ENCODE measurements around the gene GTPBP4. TPM values are rescaled to one million over a fixed set of nuclear protein-coding genes. Genes with fewer than 3 reads are reported as not detected.
A peak's percentile ranks its signal among the peaks of the same experiment; 100 is the strongest.

The GTPBP4 gene
- total RNA-seq, 4 donors from 2014 or later = 18.3 to 39.1 (median 27.4) TPM

GRCh38 chr10:1054684-1055083 is 66.5 kb downstream of the GTPBP4 start:
- TF ChIP-seq EP300 (IDR thresholded peaks at IDR 0.05) (no peak), POLR2AphosphoS5 (IDR thresholded peaks at IDR 0.05) (no peak), POLR2A (IDR thresholded peaks at IDR 0.05; ENCODE audit: low read depth) (no peak), CTCF (IDR thresholded peaks at IDR 0.05) (no peak)
- Histone ChIP-seq H3K4me1 (peaks cover 49 to 67% (median 60%) of the 10 kb centered on the region in 4 donors), H3K9me3 (no peaks in the 10 kb centered on the region), H3K36me3 (peaks cover 0 to 37% (median 23%) of the 10 kb centered on the region in 4 donors), H3K27ac (replicated peaks in 1 of 4) (peak overlapping the region in 1 of 4 donors; percentile 100), H3K27me3 (no peaks in the 10 kb centered on the region), H3K4me3 (peak overlapping the region in 3 of 4 donors; percentile 94 to 97 (median 96))
- intact Hi-C loops (cut with DNase I) = loop anchor here (10.0 kb wide), 1 partner anchor 120 kb away; the partner anchor contains the start of gene LARP4B
- no peak for DNase-seq (ENCODE audit: extremely low spot score)
- WGBS = 62% methylated on average over 6 of the region's 6 CpGs

- H3K27me3 ChIP-seq = no peaks in the 10 kb centered on the region
- H3K4me3 ChIP-seq = peak within 1 kb of the TSS; percentile 94 to 97 (median 95)
- peaks cover 0 to 33% (median 21%) of the 10 kb centered on the region in 4 donors for H3K36me3 ChIP-seq
- TF ChIP-seq CTCF (IDR thresholded peaks at IDR 0.05) = no peak
- peak; percentile 81 for TF ChIP-seq POLR2A (IDR thresholded peaks at IDR 0.05; ENCODE audit: low read depth)
- no peak for TF ChIP-seq EP300 (IDR thresholded peaks at IDR 0.05)
- peak; percentile 89 to 94 for TF ChIP-seq POLR2AphosphoS5 (IDR thresholded peaks at IDR 0.05)
- no peaks in the 10 kb centered on the region for H3K9me3 ChIP-seq
- DNase-seq (ENCODE audit: extremely low spot score) = no peak
- WGBS = 2% methylated on average over 12 of the region's 87 CpGs
- peaks cover 31 to 57% (median 45%) of the 10 kb centered on the region in 4 donors for H3K4me1 ChIP-seq
- peak within 1 kb of the TSS; percentile 99 to 100 (median 99) for H3K27ac ChIP-seq (replicated peaks in 1 of 4)
- intact Hi-C loops (cut with DNase I) = loop anchor here (2.0 to 10.0 kb wide), 2 partner anchors 68 to 122 kb away; partner anchors contain the start of genes GTPBP4 and LARP4B
Observed at GRCh38 chr10:1056326-1057105, 68.3 kb downstream of the GTPBP4 start, which contains the start of gene WDR37. Gene WDR37, plus strand, starts transcription at chr10:1056385. Its CDS starts 15,771 bp downstream, at chr10:1072156.

- TF ChIP-seq EP300 (IDR thresholded peaks at IDR 0.05) (no peak), CTCF (IDR thresholded peaks at IDR 0.05) (no peak), POLR2AphosphoS5 (IDR thresholded peaks at IDR 0.05) (no peak)
- H3K27me3 ChIP-seq = no peaks in the 10 kb centered on the region
- intact Hi-C loops (cut with DNase I) = loop anchor here (2.0 to 10.0 kb wide), 2 partner anchors 68 to 122 kb away; partner anchors contain the start of genes GTPBP4 and LARP4B
- no peaks in the 10 kb centered on the region for H3K9me3 ChIP-seq
- 2% methylated on average over 26 of the region's 26 CpGs for WGBS
- H3K4me3 ChIP-seq = peak overlapping the region; percentile 94 to 97 (median 95)
- DNase-seq (ENCODE audit: extremely low spot score) = no peak
- H3K27ac ChIP-seq (replicated peaks in 1 of 4) = peak overlapping the region; percentile 99 to 100 (median 99)
- H3K4me1 ChIP-seq = peaks cover 35 to 51% (median 43%) of the 10 kb centered on the region in 4 donors
- H3K36me3 ChIP-seq = peaks cover 0 to 26% (median 17%) of the 10 kb centered on the region in 4 donors
Observed at GRCh38 chr10:1057106-1057657, 68.9 kb downstream of the GTPBP4 start.

GRCh38 chr10:1058017-1058416 is 69.8 kb downstream of the GTPBP4 start:
- no peaks in the 10 kb centered on the region for H3K27me3 ChIP-seq
- TF ChIP-seq POLR2A (IDR thresholded peaks at IDR 0.05; ENCODE audit: low read depth) (no peak), POLR2AphosphoS5 (IDR thresholded peaks at IDR 0.05) (no peak), EP300 (IDR thresholded peaks at IDR 0.05) (no peak), CTCF (IDR thresholded peaks at IDR 0.05) (no peak)
- intact Hi-C loops (cut with DNase I) = loop anchor here (10.0 kb wide), 1 partner anchor 123 kb away; the partner anchor contains the start of gene LARP4B
- no peak for DNase-seq (ENCODE audit: extremely low spot score)
- peaks cover 36 to 48% (median 42%) of the 10 kb centered on the region in 4 donors for H3K4me1 ChIP-seq
- WGBS = 80% methylated on average over 7 of the region's 7 CpGs
- no peaks in the 10 kb centered on the region for H3K9me3 ChIP-seq
- H3K4me3 ChIP-seq = peak overlapping the region in 1 of 4 donors; percentile 97
- peaks cover 0 to 22% (median 10%) of the 10 kb centered on the region in 4 donors for H3K36me3 ChIP-seq
- no peak overlapping the region for H3K27ac ChIP-seq (replicated peaks in 1 of 4)

Data from esophagus muscularis mucosa (tissue), 4 donors.